GM12892 (cell line): Measurements from ENCODE around the gene AOX1.
"Not testable (repeated sequence)": the region's sequence is repeated elsewhere in the genome, so short reads cannot be mapped to it uniquely, and the experiment has no call there.

Experiments used
- DNase-seq: peaks from one replicate; pipeline ENCODE4 v3.0.0; 2011; ENCODE audit not compliant: insufficient read length
- FAIRE-seq: peaks from 2 replicates; lab custom pipeline; 2011; peaks lifted over from hg19 to GRCh38; lab: Jason Lieb, UNC
- POLR2A ChIP-seq: IDR thresholded peaks from 2 replicates; pipeline ENCODE4 v1.6.1; 2011; ENCODE audit warnings: low read depth, low read length, control low read depth
- POLR2AphosphoS5 ChIP-seq: IDR thresholded peaks from 2 replicates; pipeline ENCODE4 v1.6.1; 2011; ENCODE audit warnings: low read depth, low read length, control low read depth
- TAF1 ChIP-seq: IDR thresholded peaks from 2 replicates; pipeline ENCODE4 v1.6.1; 2011; ENCODE audit warnings: low read depth, mild to moderate bottlenecking, control low read depth, low read length, borderline replicate concordance

Gene AOX1

GRCh38 chr2:200640176-200640575 lies 54.4 kb downstream of the AOX1 start:
- FAIRE-seq (no peak), DNase-seq (no peak)
- no peak for TF ChIP-seq POLR2AphosphoS5
- no peak for TF ChIP-seq TAF1
- TF ChIP-seq POLR2A, result no peak

- no peak for FAIRE-seq
- TF ChIP-seq POLR2A, result no peak
- no peak for TF ChIP-seq POLR2AphosphoS5
- no peak for TF ChIP-seq TAF1
These were observed 55.1 kb downstream of the AOX1 start for GRCh38 chr2:200640901-200641300.

DNA sequence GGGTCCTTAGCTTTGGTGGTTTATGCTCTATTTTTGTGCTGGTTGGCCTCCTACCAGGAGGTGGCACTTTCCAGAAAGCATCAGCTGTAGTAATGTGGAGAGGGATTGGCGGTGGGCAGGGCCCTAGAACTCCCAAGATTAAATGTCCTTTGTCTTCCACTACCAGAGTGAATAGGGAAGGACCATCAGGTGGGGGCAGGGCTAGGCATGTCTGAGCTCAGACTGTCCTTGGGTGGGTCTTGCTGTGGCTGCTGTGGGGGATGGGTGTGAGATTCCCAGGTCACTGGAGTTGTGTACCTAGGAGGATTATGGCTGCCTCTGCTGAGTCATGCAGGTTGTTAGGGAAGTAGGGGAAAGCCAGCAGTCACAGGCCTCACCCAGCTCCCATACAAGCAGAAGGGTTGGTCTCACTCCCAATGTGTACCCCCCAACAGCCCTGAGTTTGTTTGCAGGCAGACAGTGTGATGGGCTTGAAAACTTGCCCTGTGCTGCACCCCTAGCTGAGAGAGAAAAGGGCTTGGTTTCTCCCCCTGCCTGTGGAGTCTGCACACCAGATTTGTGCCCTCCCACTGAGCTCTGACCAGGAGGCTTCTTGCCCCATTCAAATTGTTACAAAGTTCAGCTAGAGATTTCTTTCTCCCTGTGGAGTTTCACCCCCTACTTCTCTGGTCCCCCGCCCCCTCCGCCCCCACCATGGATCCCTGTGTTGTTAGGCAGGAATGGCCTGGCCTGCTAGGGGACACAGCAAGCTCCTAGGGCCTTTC lies 62.9 kb downstream of the AOX1 start:
- DNase-seq, FAIRE-seq: not testable (repeated sequence)

More at GRCh38 chr2:200640901-200641300, 55.1 kb downstream of the AOX1 start:
- DNase-seq, result no peak

DNA sequence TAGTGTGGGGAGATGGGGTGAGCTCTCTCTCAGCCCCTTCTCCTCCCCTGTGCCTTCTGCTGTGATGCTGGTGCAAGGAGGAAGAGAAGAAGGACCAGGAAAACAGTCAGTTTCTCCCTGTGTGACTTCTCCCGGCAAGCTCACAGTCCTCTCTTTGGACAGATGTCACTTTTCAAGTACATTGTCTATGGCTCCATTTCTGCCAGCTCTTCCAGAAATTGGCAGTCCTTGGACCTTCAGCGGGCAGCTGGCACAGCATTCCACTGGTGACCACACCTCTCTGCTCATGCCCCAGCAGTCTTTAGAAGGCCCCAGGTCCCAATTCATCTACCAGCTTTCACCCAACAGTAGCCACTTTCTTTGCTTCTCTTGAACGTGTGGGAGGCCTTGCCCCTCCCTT lies 63.9 kb downstream of the AOX1 start:
- DNase-seq, result no peak
- TF ChIP-seq POLR2A (no peak), POLR2AphosphoS5 (no peak), TAF1 (no peak)

DNA sequence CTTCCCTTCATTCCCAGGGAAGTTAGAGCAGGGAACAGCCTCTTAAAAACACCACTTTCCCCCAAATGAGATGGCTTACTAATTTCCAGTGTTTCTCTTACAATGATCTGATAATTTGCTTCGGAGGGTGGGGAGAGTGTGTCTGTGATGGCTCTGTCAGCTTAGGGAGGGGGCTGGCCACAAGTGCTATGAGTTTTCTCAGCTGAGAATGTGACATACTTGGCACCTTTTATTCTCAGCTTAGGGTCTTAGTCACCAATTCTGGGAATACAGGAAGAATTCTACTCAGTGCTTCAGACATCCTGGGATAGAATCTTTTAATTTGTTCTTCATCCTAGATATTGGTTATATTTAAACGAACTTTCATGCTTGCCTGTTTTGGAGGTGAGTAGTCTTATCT lies 64.4 kb downstream of the AOX1 start:
- DNase-seq (no peak), FAIRE-seq (no peak)

More for the DNA sequence above, 63.9 kb downstream of the AOX1 start:
- no peak for FAIRE-seq

DNA sequence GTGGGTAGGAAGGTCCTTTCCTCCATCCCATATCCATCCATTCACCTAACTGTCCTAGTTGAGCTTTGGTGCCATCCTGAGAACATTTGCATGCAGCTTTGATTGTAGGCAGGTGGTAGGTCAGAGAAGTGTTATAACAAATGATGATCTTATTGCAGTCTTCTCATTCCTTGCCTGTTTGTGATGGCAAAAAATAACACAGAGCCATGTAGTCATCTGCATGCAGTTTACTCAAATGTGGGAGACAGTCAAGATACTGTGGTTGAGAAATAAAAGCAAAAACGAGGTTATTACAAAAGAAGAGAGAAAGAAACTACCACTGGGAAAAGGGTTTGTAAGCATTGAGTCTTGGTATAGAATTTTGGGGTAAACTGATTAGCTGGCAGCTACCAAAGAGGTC lies 66.3 kb downstream of the AOX1 start:
- no peak for DNase-seq
- FAIRE-seq, result no peak
- no peak for TF ChIP-seq POLR2AphosphoS5
- TF ChIP-seq TAF1, result no peak
- no peak for TF ChIP-seq POLR2A

More for the DNA sequence above, 64.4 kb downstream of the AOX1 start:
- TF ChIP-seq POLR2AphosphoS5 (no peak), TAF1 (no peak), POLR2A (no peak)

- no peak for FAIRE-seq
These were observed 67.2 kb downstream of the AOX1 start for GRCh38 chr2:200653021-200653420.

DNA sequence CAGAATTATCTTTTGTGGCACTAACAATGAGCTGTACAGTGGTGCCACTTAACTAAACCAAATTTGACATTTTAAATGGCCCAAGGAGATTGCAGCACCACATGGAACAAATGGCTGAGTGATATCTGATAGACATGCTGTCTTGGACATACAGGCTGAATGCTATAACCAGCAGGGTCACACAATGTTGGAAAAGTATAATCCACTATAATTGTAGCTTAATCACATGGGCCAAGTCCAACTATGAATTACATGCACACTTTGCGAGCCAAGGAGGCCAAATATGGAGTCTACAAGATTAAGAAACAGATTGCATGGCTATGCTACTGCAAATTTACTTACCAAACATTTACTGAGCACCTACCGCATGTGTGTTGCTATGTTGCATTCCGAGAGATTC lies 69.0 kb downstream of the AOX1 start:
- DNase-seq, result no peak
- FAIRE-seq, result no peak
- TF ChIP-seq TAF1, result no peak
- no peak for TF ChIP-seq POLR2A
- TF ChIP-seq POLR2AphosphoS5, result no peak

More at GRCh38 chr2:200653021-200653420, 67.2 kb downstream of the AOX1 start:
- TF ChIP-seq TAF1 (no peak), POLR2AphosphoS5 (no peak), POLR2A (no peak)
- DNase-seq, result no peak

DNA sequence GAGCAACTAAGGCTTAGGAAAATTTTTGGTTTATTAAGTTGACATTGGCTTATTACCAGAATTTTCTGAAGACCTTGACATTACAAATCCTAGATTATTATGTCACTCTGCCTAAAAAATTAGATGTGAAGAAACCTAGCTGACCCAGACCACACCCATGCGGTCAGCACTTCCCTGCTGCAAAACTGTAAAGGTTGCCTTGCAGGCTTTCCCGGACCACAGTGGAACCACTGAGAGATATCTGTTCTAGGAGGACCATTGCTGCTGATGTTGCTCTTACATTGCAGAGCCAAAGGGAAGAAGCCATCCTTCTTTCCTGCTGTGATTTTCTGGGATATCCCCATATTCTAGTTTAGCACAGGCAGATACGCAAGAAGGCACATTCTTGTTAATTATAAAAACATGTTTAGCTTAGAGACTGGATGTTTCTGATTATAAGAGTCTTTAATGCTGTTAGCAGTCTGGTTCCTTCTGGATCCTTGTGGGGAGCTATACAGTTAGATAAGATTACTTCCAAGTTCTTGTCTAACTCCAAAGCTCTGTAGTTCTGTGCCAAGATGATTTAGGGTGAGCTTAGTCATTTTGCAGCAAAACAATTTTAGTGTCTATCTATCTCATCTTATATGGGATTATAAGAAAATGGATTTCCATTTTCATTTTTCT lies 70.2 kb downstream of the AOX1 start:
- DNase-seq, result no peak
- no peak for FAIRE-seq

DNA sequence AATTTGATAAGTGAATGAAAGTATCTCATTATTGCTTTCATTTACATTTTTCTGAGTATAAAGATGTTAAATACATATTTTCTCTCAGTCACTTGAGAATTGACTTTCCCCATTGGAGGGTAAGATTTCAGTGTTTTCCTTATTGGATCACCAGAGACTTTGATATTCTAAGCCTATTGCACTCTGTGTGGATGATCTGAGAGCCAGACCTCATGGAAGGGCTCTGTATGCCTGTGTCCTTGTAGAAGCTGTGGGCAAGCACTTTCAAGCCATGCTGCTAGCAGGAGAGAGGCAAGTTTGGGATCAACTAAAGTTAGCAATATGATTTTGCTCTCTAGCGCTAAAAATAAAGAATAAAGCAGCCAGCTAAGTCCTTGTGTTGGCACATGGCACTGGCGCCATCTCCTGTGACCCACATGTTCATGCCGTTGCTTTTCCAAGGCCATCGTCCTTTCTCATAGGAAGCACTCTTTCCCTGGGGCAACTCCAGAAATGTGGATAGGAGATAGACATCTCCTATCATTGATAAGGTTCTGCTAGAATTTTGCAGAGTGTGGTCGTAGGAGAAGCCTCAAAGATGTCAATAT lies 72.6 kb downstream of the AOX1 start:
- TF ChIP-seq POLR2A (no peak), TAF1 (no peak), POLR2AphosphoS5 (no peak)
- DNase-seq (no peak), FAIRE-seq (no peak)

More for the DNA sequence above, 70.2 kb downstream of the AOX1 start:
- no peak for TF ChIP-seq POLR2AphosphoS5
- no peak for TF ChIP-seq POLR2A
- TF ChIP-seq TAF1, result no peak

GRCh38 chr2:200659410-200659809 lies 73.6 kb downstream of the AOX1 start:
- FAIRE-seq, result no peak
- DNase-seq, result no peak
- TF ChIP-seq POLR2A (no peak), TAF1 (no peak), POLR2AphosphoS5 (no peak)

DNA sequence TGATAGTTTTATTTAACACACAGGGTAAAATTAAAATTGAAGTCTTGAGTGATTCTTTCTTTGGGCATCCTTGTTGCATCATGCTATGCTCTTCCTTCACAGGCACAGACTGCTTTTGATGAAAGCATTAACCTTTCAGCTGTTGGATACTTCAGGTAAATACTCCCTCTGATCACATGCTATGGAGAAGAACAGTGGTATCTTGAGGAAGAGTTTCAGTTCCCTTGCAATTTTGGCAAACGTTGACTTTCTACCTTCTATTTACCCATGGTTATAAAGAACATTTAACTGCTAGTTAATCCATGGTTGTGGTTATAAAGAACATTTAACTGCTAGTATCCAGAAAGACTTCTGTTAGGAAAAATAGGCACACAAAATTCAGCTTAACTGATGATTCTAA lies 75.7 kb downstream of the AOX1 start:
- DNase-seq (no peak), FAIRE-seq (no peak)
- no peak for TF ChIP-seq POLR2AphosphoS5
- no peak for TF ChIP-seq TAF1
- TF ChIP-seq POLR2A, result no peak
